ENCODE measurements around the gene DMD.
"Not testable (repeated sequence)": the region's sequence is repeated elsewhere in the genome, so short reads cannot be mapped to it uniquely, and the experiment has no call there.

GRCh38 chrX:31932320-31932719, 1279.0 kb downstream of the DMD start:
- not testable (repeated sequence) for TF ChIP-seq CTCF (conservative IDR thresholded peaks at IDR 0.05 in 1 of 2, IDR thresholded peaks at IDR 0.05 in 1 of 2; ENCODE audit: low read depth in 1 of 2, low read length in 2 of 2); EZH2 (IDR thresholded peaks at IDR 0.05; ENCODE audit: low read length, missing control alignments)
